A673 (cell line): ENCODE data around the gene UGT1A9. TPM values are rescaled to one million over a fixed set of nuclear protein-coding genes. Genes with fewer than 3 reads are reported as not detected.

Experiments
- BruUV-seq: library from RNA; stranded (reverse); fragments of 400-500 nt; replicated peaks from 2 replicates; lab custom pipeline; 2021; lab: Mats Ljungman, UMichigan
- CTCF ChIA-PET: fragments of 300-600 bp; sonication (Branson Sonifier 250); formaldehyde crosslinking; loops from one replicate; lab custom pipeline; 2022; ENCODE audit warnings: antibody characterized with exemption; lab: Charles Lee
- POLR2A ChIA-PET: fragments of 300-600 bp; sonication (Branson Sonifier 250); formaldehyde crosslinking; loops from one replicate; lab custom pipeline; 2022; ENCODE audit warnings: antibody characterized with exemption; ENCODE audit not compliant: low non-redundant PET; lab: Charles Lee
- DNase-seq: peaks from one replicate; pipeline ENCODE4 v3.0.0-alpha.2; 2015; ENCODE audit warnings: low spot score
- H3K27ac ChIP-seq: fragments of 200-600 bp; sonication (generic); 2 replicates; pipeline ENCODE4 v1.5.1; 2016; ENCODE audit warnings: mixed run types, low read depth, mild to moderate bottlenecking, mixed read lengths, antibody characterized with exemption, low read length; ENCODE audit not compliant: poor library complexity, severe bottlenecking
- H3K27me3 ChIP-seq: fragments of 200-600 bp; sonication (generic); replicated peaks from 2 replicates; pipeline ENCODE4 v1.6.1; 2017; ENCODE audit warnings: mixed run types, low read depth, mild to moderate bottlenecking, mixed read lengths, antibody characterized with exemption, low read length; ENCODE audit not compliant: insufficient read depth, poor library complexity
- H3K36me3 ChIP-seq: fragments of 200-600 bp; sonication (generic); 2 replicates; pipeline ENCODE4 v1.6.1; 2016; ENCODE audit warnings: mixed run types, mild to moderate bottlenecking, mixed read lengths, antibody characterized with exemption, low read length; ENCODE audit not compliant: insufficient read depth, poor library complexity, severe bottlenecking
- H3K4me1 ChIP-seq: fragments of 200-600 bp; sonication (generic); 2 replicates; pipeline ENCODE4 v1.6.1; 2017; ENCODE audit warnings: mixed run types, mild to moderate bottlenecking, mixed read lengths, antibody characterized with exemption, low read length; ENCODE audit not compliant: insufficient read depth, poor library complexity, severe bottlenecking
- H3K4me3 ChIP-seq: fragments of 200-600 bp; sonication (generic); 2 replicates; pipeline ENCODE4 v1.5.1; 2016; ENCODE audit warnings: low read depth, mixed run types, mild to moderate bottlenecking, mixed read lengths, low read length; ENCODE audit not compliant: poor library complexity, severe bottlenecking
- H3K9me3 ChIP-seq: fragments of 200-600 bp; sonication (generic); 2 replicates; pipeline ENCODE4 v1.6.1; 2016; ENCODE audit warnings: mixed run types, low read depth, mild to moderate bottlenecking, mixed read lengths, antibody characterized with exemption, low read length; ENCODE audit not compliant: poor library complexity, severe bottlenecking
- EZH2 ChIP-seq: fragments of 200-600 bp; sonication (generic); IDR thresholded peaks from 2 replicates; pipeline ENCODE4 v1.6.1; 2017; ENCODE audit warnings: borderline replicate concordance, low read depth, mild to moderate bottlenecking, mixed read lengths, antibody characterized with exemption, low read length; ENCODE audit not compliant: poor library complexity, severe bottlenecking
- intact Hi-C: fragments of 100-400 bp; cut with micrococcal nuclease; formaldehyde crosslinking; loops from one replicate; pipeline ENCODE4 v1.10.0; 2022; ENCODE audit not compliant: unreplicated experiment
- total RNA-seq: library from RNA; stranded (reverse); gene quantifications from 2 replicates; pipeline ENCODE4 v1.2.3, GENCODE V29; 2021
- TF ChIP-seq, protein P1 (sequence below): fragments of 300-800, 200-600 bp; sonication (generic); conservative IDR thresholded peaks from 2 replicates; pipeline ENCODE4 v1.5.1; 2017; ENCODE audit warnings: low read depth, mild to moderate bottlenecking, antibody characterized with exemption, low read length, moderate library complexity, mixed read lengths

The UGT1A9 gene
- total RNA-seq, 1 experiment from 2014 or later = not detected

- no TSS peak for BruUV-seq
- ChIA-PET POLR2A (no interaction called here), CTCF (no interaction called here)
- TF ChIP-seq EZH2 = no peak
- TF ChIP-seq, protein P1, sequence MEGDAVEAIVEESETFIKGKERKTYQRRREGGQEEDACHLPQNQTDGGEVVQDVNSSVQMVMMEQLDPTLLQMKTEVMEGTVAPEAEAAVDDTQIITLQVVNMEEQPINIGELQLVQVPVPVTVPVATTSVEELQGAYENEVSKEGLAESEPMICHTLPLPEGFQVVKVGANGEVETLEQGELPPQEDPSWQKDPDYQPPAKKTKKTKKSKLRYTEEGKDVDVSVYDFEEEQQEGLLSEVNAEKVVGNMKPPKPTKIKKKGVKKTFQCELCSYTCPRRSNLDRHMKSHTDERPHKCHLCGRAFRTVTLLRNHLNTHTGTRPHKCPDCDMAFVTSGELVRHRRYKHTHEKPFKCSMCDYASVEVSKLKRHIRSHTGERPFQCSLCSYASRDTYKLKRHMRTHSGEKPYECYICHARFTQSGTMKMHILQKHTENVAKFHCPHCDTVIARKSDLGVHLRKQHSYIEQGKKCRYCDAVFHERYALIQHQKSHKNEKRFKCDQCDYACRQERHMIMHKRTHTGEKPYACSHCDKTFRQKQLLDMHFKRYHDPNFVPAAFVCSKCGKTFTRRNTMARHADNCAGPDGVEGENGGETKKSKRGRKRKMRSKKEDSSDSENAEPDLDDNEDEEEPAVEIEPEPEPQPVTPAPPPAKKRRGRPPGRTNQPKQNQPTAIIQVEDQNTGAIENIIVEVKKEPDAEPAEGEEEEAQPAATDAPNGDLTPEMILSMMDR = no peak
- Histone ChIP-seq H3K27ac (no peak overlapping the region), H3K36me3 (no peaks in the 10 kb centered on the region), H3K27me3 (no peaks in the 10 kb centered on the region), H3K4me1 (no peaks in the 10 kb centered on the region), H3K9me3 (no peaks in the 10 kb centered on the region), H3K4me3 (no peak overlapping the region)
- intact Hi-C loops = no loop called here
- no peak for DNase-seq
Observed at GRCh38 chr2:233803292-233803911, 131.7 kb downstream of the UGT1A9 start.

DNA sequence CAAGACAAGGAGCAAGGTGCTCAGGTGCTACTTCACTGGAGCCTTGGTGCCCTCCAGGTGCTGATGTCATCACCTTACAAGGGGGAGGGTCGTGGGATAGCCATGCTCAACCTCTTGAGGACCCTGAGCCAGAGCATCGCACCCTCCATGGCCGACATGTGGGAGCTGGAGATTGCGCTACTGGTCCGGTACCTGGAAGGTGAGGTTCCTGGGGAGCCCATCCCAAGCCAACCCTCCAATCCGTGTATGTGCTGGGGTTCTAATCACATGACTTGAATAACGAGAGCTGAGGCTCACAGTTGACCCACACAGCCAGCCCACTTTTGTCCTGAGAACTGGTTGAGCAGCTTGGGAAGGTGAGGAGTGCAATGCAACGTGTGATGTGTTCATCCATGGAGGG lies 132.3 kb downstream of the UGT1A9 start:
- H3K27me3 ChIP-seq = no peaks in the 10 kb centered on the region
- H3K9me3 ChIP-seq = no peaks in the 10 kb centered on the region
- no peak for DNase-seq
- H3K36me3 ChIP-seq = no peaks in the 10 kb centered on the region
- no peaks in the 10 kb centered on the region for H3K4me1 ChIP-seq
- TF ChIP-seq, protein P1 = no peak
- TF ChIP-seq EZH2 = no peak
- intact Hi-C loops = no loop called here
- no peak overlapping the region for H3K4me3 ChIP-seq
- ChIA-PET POLR2A (no interaction called here), CTCF (no interaction called here)
- BruUV-seq = no TSS peak
- H3K27ac ChIP-seq = no peak overlapping the region

DNA sequence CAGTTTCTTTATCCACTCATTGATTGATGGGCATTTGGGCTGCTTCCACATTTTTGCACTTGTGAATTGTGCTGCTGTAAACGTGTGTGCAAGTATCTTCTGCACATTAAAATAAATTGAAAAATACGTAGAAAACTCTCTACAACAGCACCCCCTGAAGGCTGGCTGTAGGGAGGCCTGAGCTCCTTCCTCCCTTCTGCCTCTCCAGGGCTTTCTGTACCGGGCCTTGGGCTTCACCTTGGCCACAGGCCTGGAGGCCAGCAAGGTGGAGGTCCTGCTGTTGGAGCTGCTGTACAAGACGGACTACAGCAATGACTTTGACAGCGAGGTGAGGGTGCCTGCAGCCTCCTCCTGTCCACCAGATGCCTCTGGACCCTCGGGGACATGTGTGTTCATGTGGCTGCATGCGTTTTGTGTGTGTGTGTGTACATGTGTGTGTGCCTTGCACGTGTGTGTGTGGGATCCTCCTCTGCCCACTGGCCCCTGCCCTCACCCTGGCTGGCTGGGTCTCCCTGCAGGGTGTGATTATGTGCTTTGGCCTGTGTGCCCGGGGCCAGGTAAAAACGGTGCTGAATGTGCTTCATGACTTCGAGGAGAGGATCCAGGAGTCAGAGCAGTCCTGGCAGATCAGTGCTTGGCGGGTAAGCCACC lies 135.6 kb downstream of the UGT1A9 start:
- CTCF ChIA-PET = no interaction called here
- no peak for DNase-seq
- BruUV-seq = no TSS peak

More for the DNA sequence above, 135.6 kb downstream of the UGT1A9 start:
- POLR2A ChIA-PET = no interaction called here
- H3K27me3 ChIP-seq = no peaks in the 10 kb centered on the region
- intact Hi-C loops = no loop called here
- TF ChIP-seq, protein P1 = peak; percentile 29; the same call in 1 of the 2 replicates
- TF ChIP-seq EZH2 = no peak
- H3K9me3 ChIP-seq = no peaks in the 10 kb centered on the region
- no peak overlapping the region for H3K4me3 ChIP-seq
- no peak overlapping the region for H3K27ac ChIP-seq
- no peaks in the 10 kb centered on the region for H3K36me3 ChIP-seq
- no peaks in the 10 kb centered on the region for H3K4me1 ChIP-seq
